ENCODE measurements around the gene LAG3.

LAG3 gene

DNA sequence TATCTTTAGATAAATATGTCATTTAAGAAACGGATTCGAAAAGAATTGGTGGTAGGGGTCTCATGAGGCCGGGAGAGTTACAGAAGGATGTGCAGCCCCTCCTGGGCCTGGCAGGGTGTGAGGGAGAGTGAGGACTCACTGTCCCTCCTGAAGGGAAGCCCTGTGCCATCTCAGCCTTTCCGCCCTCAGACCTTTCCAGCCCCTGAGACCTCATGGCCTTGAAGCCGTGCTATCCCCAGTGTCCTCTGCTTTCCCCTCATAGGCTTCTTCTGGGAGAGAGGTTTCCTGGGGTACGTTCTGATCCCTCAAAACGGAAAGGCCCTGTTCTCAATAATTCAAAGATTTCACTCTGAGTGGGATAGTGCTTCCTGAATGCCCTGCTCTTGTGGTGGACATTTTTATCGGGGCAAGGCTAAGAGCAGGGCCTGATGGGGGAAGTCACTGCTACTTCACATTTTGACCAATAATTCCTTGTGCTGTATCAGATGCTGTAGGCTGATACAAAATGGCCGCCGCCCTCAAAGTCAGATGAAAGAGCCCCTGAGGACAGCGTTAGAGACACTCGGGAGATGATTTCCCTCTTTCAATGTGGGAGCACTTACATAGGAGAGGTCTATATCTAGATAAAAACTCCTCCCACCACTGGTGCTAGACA, 18.3 kb downstream of the LAG3 start:
- DNase-seq: no peak

DNA sequence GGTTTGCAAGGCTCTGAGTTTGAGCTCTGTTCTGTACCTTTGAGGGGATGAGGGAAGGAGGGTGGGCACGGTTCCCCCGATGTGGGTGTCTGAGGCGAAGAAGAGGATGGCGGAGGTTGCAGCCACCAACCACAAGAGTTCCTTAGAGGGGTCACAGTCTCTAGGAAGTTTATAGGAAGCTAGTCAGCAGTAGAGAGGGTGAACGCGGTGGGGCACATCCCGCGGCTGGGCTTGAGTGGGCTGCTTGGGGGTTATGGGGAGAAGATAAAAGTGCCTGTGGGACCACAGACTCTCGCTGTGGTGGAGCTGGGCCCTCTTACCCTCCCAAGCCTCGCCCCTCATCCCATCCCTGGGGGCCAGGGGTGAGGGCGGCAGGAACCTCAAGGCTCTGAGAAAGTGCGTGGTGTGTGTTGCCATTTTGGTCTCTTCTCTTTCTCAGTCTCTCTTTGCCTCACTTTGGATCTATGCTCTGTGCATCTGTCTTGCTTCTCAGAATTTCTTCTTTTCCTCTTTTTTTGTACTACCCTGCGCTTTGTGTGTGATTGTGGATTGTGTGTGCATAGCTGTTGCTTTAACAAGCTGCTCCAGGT, 19.7 kb downstream of the LAG3 start:
- DNase-seq: no peak

DNA sequence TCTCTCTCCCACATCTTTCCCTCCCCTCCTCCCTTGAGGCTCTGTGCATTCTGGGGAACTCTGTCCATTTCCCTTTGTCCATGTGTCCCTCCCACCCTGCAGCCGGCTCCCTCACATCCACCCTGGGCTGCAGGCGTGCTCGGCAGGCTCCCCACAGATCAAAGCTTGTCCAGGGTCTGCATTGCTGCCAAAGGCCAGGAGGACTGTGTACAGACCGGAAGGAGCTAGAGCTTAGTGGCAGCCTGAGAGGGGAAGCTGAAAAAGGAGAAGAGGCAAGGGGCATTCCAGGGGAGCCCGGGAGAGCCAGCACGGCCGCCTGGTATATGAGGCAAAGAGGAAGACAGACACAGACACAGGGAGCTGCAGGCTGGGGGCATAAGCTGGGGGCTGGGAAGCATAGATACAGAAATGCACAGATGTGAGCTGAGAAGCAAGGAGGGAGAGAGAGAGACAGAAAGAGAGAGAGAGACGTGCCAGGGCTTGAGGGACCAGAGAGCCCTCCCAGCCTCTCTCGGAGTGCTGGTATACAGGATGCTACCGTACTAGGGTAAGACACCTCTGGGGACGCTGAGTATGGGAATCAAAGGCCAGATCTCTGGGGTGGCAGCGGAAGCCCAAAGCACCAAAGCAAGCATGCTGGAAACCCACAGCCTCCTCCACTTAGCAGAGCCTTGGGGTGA, 20.3 kb downstream of the LAG3 start:
- DNase-seq: no peak

DNA sequence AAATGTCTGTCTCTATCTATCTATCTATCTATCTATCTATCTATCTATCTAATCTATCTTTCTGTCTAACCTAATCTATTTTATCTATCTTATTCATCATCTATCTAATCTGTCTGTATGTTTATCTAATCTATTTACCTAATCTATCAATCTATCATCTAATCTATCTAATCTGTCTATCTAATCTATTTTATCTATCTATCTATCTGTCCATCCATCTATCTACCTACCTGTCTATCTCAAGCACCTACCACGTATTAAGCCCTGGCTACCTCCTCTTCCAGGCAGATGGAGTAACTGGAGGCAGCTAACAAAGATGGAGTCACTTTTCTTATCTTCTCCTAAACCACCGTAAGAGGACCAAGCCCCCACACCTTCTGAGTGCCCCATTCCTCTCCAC, 22.8 kb downstream of the LAG3 start:
- no peak for DNase-seq

DNA sequence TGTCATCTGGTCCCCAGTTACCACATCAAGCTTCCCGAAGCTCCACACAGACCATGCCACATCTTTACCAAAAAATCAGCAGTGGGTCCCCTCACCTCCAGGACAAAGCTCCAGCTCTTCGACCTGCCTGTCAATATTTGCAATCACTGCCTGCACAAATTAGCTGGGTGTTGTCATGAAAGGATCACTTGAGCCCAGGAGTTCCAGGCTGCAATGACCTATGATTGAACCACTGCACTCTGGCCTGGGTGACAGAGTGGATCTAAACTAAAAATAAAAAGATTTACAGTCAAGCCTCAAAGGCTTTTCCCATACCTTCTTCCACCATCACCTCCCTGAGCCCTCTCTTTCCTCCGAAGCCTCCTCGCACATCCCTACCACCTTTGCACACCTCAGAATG, 24.3 kb downstream of the LAG3 start:
- no peak for DNase-seq

DNA sequence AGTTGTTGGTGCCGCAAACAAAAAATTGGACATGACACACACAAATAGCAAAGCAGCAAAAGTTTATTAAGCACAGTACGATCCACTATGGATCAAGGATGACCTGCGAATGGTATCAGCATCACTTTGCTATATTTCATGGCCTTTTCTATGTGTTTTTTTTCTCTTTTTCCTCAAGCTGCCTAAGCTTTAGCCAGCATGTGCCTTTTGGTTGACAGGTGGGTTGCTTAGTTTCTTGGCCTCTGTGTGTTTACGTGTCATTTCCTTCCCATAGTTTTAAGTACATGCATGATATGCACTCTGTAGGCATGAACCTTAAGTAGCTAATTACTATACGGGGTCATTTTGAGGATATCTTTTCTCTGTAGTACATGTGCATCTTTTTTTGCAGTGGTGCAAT, 26.8 kb downstream of the LAG3 start:
- no peak for DNase-seq

DNA sequence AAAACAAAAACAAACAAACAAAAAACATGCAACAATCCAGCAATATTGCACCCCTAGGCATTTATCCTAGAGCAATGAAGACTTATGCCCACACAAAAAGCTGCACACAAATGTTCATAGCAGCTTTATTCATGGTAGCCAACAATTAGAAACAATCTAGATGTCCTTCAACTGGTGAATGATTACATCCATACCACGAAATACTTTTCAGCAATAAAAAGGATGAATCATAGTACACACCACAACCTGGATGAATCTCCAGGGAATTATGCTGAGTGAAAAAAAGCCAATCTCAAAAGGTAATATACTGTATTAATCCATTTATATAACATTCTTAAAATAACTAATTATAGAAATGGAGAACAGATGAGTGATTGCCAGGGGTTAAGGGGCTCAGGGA, 34.9 kb downstream of the LAG3 start:
- no peak for DNase-seq

DNA sequence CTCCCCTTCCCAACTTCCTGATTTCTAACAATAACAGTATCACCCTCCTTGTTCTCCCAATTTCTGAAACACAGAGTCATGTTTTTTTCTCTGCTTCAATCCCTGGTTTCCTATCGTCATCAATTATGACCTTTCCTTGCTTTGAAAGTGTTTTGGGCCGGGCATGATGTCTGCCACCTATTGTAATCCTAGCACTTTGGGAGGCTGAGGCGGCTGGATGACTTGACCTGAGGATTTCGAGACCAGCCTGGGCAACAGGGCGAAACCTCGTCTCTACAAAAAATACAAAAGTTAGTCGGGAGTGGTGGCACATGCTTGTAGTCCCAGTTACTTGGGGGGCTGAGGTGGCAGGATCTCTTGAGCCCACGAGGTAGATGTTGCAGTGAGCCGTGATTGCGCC, 36.7 kb downstream of the LAG3 start:
- DNase-seq: no peak

DNA sequence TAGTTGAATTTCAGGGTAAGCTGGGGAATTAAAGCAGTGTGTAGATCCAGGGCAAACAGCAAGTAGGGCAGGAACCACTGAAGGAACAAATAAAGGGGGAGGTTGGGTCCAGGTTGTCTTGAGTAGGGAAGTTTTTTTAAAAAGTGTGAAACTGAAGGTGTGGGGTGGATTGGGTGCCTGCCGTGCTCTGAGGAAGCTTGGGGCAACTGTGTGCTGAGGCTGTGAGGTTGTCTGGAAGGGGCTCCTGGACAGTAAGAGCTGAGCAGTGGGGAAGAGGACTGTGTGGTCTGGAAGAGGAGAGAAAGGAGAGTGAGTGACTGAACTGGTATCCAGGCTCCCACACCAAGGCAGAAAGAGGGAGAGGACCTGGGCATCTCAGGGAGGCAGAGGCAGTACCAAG, 38.4 kb downstream of the LAG3 start:
- no peak for DNase-seq

DNA sequence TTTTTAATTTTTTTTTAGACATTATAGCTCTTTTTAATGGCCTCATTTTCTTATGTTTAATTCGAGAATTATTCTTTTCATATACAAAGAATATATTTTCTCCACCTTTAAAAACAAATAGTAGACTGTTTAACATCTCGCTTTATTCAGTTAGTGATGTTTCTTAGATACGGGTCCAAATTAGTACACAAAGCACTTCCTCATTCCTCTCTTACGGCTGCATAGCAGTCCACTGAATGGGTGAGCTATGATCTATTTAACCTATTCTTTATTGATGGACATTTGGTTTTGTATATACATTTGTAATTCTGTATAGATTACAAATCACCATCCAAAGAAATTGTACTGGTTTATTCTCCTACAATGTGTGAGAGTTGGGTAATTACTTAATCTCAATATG, 41.0 kb downstream of the LAG3 start:
- DNase-seq: no peak

DNA sequence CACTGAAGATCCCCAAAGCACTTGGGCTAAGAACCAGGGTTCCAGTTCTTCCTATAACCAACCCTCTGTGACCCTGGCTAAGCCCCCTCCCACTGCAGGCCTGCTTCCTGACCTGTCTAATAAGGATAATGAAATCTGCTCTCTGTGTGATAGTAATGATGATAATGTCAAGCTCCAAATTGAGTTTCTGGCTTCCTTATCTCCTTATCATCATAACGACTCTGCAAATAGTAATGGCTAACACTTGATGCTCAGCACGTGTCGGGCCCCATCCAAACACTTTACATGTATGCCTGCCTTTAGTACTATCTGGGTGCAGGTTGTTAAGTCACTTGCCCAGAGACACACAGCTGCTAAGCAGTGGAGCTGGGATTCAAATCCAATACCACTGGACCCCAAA, 44.3 kb downstream of the LAG3 start:
- no peak for DNase-seq

DNA sequence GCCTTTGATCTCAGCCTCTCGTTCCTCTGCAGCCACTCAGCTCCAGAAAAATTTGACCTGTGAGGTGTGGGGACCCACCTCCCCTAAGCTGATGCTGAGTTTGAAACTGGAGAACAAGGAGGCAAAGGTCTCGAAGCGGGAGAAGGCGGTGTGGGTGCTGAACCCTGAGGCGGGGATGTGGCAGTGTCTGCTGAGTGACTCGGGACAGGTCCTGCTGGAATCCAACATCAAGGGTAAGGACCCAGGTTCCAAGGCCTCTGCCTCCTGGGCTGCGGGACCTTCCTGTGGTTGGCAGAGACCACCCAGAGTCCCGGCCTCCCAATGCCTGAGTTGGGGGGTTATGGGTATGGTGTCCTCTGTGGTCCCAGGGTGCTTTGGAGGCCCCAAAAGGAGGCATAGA, 44.8 kb downstream of the LAG3 start:
- no peak for DNase-seq

DNA sequence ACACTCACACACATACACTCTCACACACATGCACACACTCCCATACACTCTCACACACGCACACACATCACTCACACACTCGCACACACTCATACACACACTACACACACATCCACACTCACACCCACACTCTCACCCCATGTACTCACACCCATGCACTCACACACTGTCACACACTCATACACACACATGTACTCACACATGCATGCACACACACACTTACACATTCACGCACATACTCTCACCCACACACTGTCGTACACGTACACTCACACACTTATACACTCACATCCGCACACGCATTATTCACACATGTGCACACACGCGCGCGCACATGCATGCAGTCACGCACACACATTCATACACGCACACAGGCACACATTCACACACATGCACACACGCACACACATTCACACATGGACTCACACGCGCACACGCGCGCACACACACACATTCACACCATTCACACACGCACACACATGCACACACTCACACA, 45.4 kb downstream of the LAG3 start:
- no peak for DNase-seq

DNA sequence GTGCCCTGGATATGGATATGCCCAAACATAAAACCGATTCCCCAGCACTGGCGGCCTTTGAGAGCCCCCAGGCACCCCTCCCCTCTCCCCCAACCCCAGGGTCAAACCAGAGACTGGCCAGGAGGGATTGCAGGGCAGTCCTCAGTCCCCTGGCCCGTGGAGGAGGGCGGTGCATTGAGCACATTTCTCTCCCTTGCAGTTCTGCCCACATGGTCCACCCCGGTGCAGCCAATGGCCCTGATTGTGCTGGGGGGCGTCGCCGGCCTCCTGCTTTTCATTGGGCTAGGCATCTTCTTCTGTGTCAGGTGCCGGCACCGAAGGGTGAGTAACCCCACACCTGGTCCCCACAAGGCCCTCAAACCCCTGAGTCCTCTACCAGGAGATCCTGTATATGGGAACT, 45.9 kb downstream of the LAG3 start:
- no peak for DNase-seq

DNA sequence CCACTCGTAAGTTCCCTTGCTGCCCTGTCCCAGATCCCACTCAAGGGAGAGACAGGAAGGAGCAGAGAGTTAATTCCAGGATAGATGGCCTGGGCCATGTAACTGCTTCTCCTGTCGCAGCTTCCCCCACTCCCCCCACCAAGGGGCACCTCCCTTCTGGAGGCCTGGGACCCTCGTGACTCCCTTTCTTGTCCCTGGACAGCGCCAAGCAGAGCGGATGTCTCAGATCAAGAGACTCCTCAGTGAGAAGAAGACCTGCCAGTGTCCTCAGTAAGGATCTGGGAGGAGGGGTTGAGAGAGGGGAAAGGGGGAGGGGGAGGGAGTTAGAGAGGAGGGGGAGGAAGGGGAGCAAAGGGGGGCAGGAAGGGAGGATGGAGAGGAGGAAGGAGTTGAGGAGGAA, 46.3 kb downstream of the LAG3 start:
- no peak for DNase-seq

DNA sequence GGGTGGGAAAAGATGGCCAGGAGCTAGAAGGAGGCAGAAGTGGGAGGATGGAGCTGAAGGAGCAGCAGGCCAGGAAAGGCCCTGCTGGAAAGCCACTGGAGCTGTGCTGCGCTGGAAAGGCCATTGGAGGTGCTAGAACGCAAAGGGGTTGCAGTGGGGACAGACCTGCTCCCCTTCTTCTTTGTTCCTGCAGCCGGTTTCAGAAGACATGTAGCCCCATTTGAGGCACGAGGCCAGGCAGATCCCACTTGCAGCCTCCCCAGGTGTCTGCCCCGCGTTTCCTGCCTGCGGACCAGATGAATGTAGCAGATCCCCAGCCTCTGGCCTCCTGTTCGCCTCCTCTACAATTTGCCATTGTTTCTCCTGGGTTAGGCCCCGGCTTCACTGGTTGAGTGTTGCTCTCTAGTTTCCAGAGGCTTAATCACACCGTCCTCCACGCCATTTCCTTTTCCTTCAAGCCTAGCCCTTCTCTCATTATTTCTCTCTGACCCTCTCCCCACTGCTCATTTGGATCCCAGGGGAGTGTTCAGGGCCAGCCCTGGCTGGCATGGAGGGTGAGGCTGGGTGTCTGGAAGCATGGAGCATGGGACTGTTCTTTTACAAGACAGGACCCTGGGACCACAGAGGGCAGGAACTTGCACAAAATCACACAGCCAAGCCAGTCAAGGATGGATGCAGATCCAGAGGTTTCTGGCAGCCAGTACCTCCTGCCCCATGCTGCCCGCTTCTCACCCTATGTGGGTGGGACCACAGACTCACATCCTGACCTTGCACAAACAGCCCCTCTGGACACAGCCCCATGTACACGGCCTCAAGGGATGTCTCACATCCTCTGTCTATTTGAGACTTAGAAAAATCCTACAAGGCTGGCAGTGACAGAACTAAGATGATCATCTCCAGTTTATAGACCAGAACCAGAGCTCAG, 47.0 kb downstream of the LAG3 start:
- DNase-seq: no peak

DNA sequence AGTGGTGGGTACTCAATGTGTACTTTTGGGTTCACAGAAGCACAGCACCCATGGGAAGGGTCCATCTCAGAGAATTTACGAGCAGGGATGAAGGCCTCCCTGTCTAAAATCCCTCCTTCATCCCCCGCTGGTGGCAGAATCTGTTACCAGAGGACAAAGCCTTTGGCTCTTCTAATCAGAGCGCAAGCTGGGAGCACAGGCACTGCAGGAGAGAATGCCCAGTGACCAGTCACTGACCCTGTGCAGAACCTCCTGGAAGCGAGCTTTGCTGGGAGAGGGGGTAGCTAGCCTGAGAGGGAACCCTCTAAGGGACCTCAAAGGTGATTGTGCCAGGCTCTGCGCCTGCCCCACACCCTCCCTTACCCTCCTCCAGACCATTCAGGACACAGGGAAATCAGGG, 47.8 kb downstream of the LAG3 start:
- DNase-seq: no peak

DNA sequence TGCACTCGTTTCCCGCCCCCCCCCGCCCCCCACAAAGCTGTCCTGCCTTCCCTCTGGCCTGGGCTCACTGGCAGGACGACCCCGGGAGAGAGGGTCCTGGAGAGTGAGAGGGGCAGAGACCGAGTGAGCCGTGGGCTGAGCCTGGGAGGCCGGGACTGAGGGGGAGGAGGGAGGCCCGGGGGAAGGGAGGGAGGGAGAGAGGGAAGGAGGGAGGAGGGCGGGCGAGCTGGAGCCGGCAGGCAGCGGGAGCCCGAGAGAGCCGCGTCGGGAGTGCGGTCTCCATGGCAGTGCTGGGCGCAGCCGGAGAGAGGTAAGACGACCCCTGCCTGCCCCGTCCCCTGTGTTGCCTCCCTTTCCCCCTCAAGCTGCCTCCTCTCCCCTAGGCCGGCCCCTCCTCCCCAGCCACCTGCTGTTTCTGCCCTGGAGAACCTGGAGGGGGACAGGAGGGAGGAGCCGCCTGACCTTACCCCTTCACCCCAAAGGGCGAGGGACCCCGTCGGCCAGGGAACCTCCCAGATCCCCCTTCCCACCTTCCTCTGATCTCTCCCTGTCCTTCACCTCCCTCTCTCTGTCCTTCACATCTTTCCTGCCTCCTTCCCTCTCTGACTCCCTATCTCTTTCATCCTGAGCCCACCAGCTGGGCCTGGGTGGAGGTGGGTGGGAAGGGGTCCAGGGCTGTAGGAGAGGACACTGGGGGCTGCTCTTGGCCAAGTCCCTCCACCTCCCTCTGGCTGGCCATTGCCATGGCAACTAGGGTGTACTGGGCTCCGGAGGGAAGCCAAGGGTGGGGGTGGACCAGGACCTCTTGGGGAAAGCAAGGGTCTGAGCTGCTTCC, 49.5 kb downstream of the LAG3 start, which contains the start of gene GPR162:
Gene GPR162 (plus strand): TSS at position 231 of the 835 bp plus-strand sequence. CDS start 2,078 bp downstream, outside the sequence.
- DNase-seq: peak; percentile 36

DNA sequence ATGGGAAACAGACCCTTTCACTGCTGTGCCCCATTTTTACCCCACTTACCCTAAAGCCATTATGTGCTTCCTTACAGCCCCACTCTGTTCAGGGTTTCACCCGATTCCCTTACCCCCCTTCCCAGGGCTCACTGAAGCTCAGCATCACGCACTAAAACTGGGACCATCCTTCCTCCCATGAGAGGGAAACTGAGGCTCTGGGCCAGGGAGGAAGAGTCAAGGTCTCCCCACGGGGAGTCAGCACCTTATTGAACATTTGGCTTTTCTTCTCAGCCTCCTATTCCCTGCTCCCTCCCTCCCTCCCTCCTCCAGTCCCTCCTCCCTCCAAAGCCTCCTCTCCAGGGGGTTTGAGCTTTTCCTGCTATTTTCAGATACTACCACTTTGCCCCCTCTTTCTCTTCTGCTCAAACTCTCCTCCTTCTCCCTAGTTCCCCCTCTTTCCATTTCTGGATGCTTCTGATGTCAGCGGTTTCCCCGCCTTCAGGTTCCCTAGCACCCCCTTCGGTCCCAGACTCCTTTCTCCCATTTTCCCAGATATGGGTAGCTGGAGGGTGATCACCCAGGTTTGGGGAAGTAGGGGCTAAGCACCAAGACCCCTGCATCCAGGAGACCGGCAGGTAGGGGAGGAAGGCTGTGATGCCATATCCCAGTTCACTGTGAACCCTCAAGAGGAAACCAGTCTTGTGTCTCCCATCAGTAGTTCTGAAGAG, 50.3 kb downstream of the LAG3 start:
- DNase-seq: no peak

DNA sequence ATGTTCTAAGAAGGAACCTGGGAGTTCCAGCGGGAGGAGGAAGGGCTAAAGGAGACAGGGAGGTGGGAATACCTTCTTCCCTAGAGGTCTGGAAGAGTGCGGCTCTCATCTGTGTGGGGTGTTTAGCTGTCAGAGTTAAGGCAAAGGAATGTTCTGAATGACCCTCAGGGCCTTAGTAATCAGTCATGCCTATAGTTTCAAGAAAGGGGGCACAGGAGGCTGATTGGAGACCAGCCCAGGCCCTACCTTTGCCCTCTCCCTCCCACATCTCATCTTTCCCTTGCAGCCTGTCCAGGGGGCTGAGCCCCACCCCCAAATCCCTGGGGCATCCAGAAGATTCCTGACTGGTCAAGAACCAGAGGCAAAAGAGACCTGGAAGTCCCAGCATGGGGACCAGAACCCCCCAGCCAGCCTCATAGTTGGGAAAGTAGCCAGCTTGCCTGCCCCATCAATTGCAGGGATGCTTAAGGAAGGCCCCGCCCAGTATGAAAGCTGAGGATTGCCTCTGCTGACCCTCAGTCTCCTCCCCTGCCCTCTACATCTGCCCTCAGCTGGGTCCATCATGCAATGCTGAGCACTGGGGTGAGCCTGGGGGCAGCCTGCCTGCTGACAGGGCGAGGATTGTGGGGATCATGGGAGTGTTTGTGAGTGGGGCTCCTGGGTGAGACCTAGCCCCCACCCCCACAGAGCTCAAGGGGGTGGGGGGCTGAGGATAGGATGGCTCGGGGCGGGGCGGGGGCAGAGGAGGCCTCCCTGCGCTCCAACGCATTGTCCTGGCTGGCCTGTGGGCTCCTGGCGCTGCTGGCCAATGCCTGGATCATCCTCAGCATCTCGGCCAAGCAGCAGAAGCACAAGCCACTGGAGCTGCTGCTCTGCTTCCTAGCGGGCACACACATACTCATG, 51.1 kb downstream of the LAG3 start:
- DNase-seq: no peak
